ENCODE measurements around the gene COL19A1.
"Not testable (repeated sequence)": the region's sequence is repeated elsewhere in the genome, so short reads cannot be mapped to it uniquely, and the experiment has no call there.

Gene COL19A1

DNA sequence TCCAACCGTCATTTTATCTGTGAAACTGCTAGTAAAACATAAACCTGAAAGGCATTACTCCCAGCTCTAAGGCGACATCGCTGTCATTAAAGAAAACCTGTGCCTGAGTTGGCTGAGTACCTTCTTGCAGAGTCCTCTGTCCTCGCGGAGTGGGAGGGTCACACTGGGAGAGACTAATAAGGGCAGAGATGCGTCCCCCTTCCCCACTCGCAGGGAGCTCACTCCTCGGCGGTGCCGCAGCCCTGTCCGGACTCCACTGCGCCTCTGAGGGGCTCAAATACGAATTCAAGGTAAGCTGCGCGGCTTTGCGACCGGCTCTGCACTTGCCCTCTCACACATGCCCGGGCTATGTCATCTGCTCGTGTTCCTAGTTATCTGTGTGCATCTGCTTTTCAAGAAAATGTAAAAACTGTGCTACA is at the start of gene COL19A1:
Gene COL19A1, plus strand, starts transcription at position 206 of the 419 bp plus-strand sequence. CDS start 13,012 bp downstream, outside the sequence.
- no peak for DNase-seq

GRCh38 chr6:69816569-69816968 is 49.8 kb upstream of the COL19A1 start:
- DNase-seq: no peak

DNA sequence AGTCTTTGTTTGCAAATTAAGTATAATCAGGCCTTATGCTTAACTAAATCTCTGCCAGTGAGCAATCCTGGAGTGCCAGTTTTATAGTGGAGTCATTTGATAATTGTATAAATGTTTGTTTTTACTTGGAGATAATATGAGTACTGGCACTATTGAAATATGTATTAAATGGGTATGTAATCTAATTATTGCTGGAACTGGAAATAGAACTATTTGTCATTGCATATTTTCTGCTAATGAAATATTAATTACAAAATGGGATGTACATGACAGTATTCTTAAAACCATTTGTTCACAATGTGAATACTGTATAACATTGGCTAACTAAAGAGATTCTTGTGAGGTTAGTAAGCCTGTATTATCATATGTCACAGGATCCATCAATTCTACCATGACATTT is 49.0 kb upstream of the COL19A1 start:
- no peak for DNase-seq

DNA sequence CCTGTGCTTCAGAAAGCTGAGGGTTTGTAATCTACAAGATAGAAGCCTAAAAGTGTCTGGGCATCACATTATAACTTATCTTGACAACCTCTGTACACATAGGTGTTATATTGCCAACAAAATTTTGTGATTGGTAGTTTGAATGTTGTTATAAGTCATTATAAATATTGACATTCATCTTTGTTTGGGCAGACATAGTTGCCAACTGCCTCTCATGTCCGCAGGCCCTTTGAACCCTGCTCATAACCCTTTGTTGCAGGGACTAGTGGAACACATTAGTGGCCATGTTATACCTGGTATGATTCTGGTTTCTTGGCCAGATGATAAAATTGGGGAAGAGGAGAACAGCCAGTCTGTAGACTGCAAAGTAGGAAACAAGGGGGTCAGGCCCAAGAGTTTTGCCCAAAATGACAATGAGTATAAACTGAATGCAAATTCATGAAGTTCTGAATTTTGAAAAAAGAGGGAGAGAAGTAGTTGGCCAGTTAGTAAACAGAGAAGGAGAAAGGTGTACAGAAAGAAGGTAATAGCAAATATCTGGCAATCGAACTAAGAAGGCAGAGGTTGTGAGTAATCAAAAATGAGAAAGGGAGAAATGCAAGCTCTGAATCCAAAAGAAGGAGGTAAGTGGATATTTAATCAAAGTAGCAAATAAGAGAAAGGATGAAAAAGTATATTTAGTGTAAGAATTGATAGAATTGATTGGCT is 48.0 kb upstream of the COL19A1 start:
- no peak for DNase-seq

- no peak for DNase-seq
Observed at GRCh38 chr6:69819138-69819537, 47.2 kb upstream of the COL19A1 start.

DNA sequence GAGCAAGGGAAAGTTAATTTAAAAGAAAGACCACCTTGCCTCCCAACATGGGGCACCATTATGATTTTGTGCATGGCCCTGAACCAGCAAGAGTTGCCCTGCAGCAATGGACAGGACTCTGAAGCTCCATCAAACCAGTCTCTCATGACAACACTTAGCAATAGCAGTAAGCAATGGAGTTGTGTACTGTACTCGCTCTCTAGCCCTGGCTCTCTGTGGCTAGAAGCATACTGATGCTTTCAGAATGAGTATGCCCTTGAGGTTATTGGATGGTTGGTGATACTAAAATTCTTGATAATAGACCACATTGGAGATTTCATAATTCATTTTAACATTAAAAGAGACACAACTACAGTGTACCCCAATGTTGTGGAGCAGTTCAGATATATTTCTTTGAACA is 46.3 kb upstream of the COL19A1 start:
- DNase-seq: no peak

- DNase-seq: no peak
Observed at GRCh38 chr6:69820438-69820837, 45.9 kb upstream of the COL19A1 start.

- DNase-seq: not testable (repeated sequence)
Observed at GRCh38 chr6:69824355-69824754, 42.0 kb upstream of the COL19A1 start.

- DNase-seq: no peak
Observed at GRCh38 chr6:69825904-69826303, 40.5 kb upstream of the COL19A1 start.

DNA sequence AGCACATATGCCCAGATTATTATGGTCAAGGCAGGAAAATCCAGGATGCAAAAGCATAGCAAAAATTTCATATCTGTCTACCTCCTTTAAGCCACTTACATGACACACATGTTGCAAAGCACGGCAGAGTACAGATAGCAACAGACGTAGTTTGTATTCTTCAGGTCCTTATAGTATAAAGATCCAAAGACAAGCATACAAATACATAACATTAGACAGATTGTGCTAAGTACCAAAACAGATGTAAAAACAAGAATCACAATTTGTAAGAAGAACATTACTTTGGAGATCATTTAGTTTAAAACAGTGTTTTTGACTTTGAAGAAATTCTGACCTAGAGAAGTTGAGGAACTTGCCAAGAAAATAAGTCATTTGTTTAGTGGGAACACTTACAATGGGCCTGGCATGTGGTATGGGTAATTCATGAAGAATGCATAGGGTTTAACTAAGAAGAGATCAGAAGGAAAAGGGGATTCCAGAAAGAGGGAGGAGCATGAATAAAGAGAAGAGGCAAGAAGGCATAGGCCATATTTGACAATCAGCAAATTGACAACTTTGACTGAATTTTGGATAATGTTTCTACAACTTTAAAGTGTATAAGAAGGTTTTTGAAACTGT is 39.0 kb upstream of the COL19A1 start:
- no peak for DNase-seq

GRCh38 chr6:69832558-69832957 is 33.8 kb upstream of the COL19A1 start:
- no peak for DNase-seq

DNA sequence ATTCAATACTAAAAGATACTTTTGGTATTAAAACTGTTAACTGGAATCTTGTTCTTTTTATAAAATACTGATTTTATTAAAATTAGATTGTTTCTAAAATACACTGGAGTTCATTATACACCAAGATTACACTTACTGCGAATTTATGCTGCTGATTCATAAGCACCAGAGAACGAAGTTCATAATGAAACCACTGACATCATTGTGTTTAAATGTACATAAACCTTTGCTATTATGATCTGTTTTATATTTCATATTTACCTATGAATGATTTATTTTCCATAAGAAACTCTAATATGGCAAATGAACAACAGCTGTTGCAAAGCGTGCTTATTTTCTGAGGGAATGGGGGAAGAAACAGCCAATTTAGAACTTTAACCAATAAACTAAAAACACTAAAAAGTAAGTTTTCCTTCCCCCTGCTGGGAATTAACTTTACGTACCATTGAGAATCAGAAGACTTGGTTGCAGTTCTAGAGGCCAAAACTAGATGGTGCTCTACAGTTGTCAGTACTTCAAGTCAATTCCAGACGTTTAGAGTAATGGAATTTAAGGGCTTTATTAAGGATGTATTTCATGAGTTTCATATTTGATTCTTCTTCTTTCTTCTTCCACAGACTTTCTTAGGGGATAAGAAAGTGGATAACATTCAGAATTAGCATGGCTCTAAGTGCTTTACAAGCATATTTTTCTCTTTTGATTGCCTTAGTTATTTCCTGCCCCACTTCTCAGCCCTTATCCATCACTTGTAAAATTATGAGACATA is 30.8 kb upstream of the COL19A1 start:
- no peak for DNase-seq

DNA sequence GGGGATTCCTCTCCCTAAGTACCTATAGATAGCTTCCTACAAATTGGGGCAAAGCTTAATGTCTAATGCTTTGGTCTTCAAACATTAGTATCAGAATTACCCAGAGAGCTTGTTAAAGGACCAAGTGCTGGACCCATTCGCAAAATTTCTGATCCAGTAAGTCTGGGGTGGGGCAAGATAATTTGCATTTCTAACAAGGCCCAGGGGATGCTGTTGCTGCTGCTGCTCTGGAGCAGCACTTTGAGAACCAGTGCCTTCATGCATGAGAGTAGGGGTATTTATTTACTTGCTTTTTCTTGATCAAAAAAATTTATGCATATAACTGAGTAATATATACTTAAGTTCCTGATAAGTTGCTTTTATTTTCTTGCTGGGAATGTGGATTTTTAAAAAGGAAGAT is 24.5 kb upstream of the COL19A1 start:
- DNase-seq: no peak

GRCh38 chr6:69843189-69843588 is 23.2 kb upstream of the COL19A1 start:
- no peak for DNase-seq

DNA sequence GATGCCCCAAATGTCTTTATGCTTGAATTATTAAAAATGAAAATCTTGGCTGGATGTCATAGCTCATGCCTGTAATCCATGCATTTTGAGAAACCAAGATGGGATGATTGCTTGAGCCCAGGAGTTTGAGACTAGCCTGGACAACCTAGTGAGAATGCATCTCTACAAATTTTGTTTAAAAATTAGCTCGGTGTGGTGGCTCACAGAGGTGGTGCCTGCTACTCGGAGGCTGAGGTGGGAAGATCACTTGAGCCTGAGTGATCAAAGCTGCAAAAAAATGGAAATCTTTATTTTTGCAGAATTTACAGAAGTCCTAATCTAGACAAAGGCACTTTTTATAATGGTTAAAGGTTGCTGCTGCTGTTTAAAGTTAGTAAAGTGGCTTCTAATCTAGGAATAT is 20.0 kb upstream of the COL19A1 start:
- no peak for DNase-seq

- DNase-seq: no peak
Observed at GRCh38 chr6:69846770-69847491, 19.4 kb upstream of the COL19A1 start.

DNA sequence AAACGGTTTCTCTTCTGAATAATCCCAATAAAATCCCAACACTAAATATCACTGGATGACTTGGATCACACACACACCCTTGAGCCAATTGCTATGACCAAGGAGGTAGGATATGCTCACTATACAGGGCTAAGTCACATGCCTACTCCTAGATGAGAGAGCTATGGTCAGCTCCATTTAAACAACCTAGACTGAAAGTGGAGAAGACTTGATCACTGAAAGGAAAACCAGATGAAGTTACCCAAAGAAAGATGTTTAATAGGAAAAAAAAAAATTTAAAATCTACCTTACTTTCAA is 18.9 kb upstream of the COL19A1 start:
- DNase-seq: no peak

GRCh38 chr6:69848552-69848951 is 17.8 kb upstream of the COL19A1 start:
- DNase-seq: no peak

- DNase-seq: no peak
Observed at GRCh38 chr6:69852706-69853105, 13.7 kb upstream of the COL19A1 start.

GRCh38 chr6:69861986-69862385 is 4.4 kb upstream of the COL19A1 start:
- DNase-seq: no peak

DNA sequence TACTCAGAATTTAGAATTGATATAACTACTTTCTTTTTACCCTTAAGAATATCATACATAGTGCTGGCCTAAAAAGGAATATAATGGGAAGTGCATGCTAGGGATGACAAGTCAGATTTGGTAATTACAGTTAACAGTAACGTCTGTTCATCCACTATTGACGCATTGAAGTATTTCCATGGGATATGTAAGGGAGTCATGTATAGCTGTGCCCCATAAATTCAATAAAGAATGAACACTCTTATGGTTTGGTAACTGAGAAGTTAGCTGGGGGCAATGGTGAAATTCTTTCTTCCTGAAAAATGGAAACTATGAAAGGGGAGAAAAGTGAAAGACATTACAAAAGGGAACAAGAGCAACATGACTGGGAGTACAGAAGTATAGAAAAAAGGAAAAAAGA is 2.6 kb upstream of the COL19A1 start:
- DNase-seq: no peak

DNA sequence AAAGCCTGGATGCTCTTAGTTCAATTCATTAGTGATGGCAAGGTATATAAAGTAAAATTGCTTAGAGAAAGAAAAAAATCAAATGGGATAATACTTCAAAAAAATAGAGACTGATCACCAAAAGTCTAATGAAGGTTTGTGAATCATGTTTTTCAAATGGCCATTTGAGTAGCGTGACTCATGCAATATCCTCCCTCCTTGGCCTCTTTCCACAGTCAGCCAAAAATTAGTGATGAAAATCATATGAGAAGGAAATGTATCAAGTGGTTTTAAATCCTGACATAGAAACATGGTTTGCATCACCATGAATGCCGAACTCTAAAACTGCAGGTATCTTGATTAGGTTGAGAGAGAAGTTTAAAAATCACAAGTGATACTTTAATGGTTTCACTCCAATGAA is 1.2 kb upstream of the COL19A1 start:
- DNase-seq: no peak

- peak; percentile 35 for DNase-seq
Observed at GRCh38 chr6:69866770-69867638, 648 bp downstream of the COL19A1 start.
